ENCODE measurements around the gene ALAS1. TPM values are rescaled to one million over a fixed set of nuclear protein-coding genes. Genes with fewer than 3 reads are reported as not detected.

The ALAS1 gene
- total and polyA plus RNA-seq, 9 of the 15 experiments (the other 6 are each of a cell fraction or from before 2014, with no cell fraction given), result 21.4 to 49.5 (median 34.4) TPM

DNA sequence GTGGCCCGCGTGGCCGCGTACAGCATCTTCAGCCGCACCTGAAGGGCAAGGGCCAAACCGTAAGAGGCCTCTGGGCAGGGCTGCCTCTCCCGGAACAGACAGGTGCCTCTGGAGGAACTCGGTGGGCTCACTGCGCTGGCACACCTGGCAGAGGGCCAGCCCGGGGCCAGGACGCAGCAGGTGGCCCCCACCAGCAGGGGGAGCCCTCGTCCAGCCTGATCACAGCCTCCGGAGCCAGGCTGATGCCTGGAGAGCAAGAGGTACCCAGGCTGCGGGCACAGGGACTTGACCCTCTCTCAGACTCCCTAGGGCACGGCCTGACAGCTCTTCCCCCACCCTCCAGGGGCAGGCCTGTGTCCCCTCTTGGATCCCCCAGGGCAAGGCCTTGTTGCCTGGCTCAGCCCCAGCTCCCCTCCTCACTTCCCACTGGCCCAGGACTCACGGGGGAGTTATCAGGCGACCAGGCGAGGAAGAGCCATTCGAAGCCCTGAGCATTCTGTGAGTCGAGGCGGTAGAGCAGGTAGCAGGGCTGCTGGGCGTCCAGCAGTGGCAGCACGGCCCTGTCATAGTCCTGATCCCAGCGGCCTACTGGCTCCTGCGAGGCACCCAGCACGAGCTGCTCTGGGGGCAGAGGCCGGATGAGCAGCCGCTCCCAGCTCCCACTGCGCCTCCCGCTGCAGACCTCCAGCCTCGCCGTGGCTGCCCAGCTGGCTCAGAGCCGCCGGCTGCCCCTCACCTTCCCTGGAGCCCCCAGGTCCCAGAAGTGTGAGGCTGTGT is 33.7 kb downstream of the ALAS1 start:
- no peaks in the 10 kb centered on the region for H3K9me3 ChIP-seq (replicated peaks; ENCODE audit: control insufficient read depth, insufficient read depth, low read depth, low read length)
- ChIA-PET CTCF (ENCODE audit: low intra/inter-chr PET ratio) (interaction anchor here (0.8 to 3.2 kb wide), 5 partner anchors 46 to 154 kb away, joined by 3 to 18 read pairs (median 4); partner anchors contain the start of gene WDR82), POLR2A (interaction anchor here (0.8 to 1.1 kb wide), 5 partner anchors 9 to 153 kb away, joined by 3 to 8 read pairs (median 6); partner anchors contain the start of gene POC1A)
- H3K27ac ChIP-seq (ENCODE audit: extremely low read depth, low read depth, low read length), result no peak overlapping the region
- peaks cover 11% of the 10 kb centered on the region; the same call in 2 of the 3 replicates for H3K79me2 ChIP-seq (ENCODE audit: control insufficient read depth, insufficient read depth, low read length)
- 58% methylated on average over 26 of the region's 34 CpGs for WGBS (ENCODE audit: insufficient coverage, low coverage, missing lambda C conversion rate)
- no peaks in the 10 kb centered on the region; the same call in 1 of the 2 replicates for H4K20me1 ChIP-seq (replicated peaks; ENCODE audit: control insufficient read depth, insufficient read depth, low read length)
- H3K36me3 ChIP-seq (ENCODE audit: control insufficient read depth, insufficient read depth, low read length), result peaks cover 34% of the 10 kb centered on the region; the same call in 2 of the 3 replicates
- FAIRE-seq (peak; percentile 6), DNase-seq (ENCODE audit: extremely low read depth in 1 of 4, low spot score in 3 of 4) (peak; percentile 64 to 72 (median 72)), ATAC-seq (peak; percentile 82)
- BruUV-seq (replicated peaks), result no TSS peak
- peak overlapping the region in 1 of 2 experiments; percentile 55; a peak in 1 of 4 replicates for H3K9ac ChIP-seq (ENCODE audit: insufficient read depth in 1 of 2, low read depth in 2 of 2, low read length in 2 of 2)
- H3K27me3 ChIP-seq (ENCODE audit: control insufficient read depth in 2 of 2, insufficient read depth in 2 of 2, low read length in 2 of 2), result no peaks in the 10 kb centered on the region
- in situ Hi-C loops (cut with MboI) (no loop called here), intact Hi-C loops (cut with micrococcal nuclease) (loop anchor here (5.0 kb wide), 1 partner anchor 106 kb away; no protein-coding TSS in a partner anchor)
- H3K4me1 ChIP-seq (replicated peaks in 1 of 2; ENCODE audit: control insufficient read depth in 2 of 2, insufficient read depth in 2 of 2, low read length in 2 of 2), result peaks cover 1 to 45% of the 10 kb centered on the region in 2 experiments; a peak in 4 of 5 replicates
- no peak overlapping the region for H2AFZ ChIP-seq (ENCODE audit: low read depth, low read length)
- H3K9me1 ChIP-seq (ENCODE audit: control insufficient read depth, insufficient read depth, low read length), result no peaks in the 10 kb centered on the region
- no peak overlapping the region for H3K4me2 ChIP-seq (ENCODE audit: insufficient read depth, low read length)
- no peak overlapping the region for H3K4me3 ChIP-seq
- TF ChIP-seq HNRNPUL1 (IDR thresholded peaks at IDR 0.05; ENCODE audit: low read length) (no peak), SMAD2 (IDR thresholded peaks at IDR 0.05; ENCODE audit: low read depth, low read length) (no peak), BHLHE40 (IDR thresholded peaks at IDR 0.05; ENCODE audit: low read length) (no peak), HNRNPLL (IDR thresholded peaks at IDR 0.05; ENCODE audit: low read depth, low read length, poor library complexity, severe bottlenecking) (no peak), HNRNPK (IDR thresholded peaks at IDR 0.05; ENCODE audit: low read depth, low read length, poor library complexity, severe bottlenecking) (no peak), SMARCA5 (IDR thresholded peaks at IDR 0.05) (no peak), ZKSCAN1 (IDR thresholded peaks at IDR 0.05; ENCODE audit: low read depth, low read length) (no peak), NFATC3 (IDR thresholded peaks at IDR 0.05) (no peak), PURB (CRISPR knock-in tag; IDR thresholded peaks at IDR 0.05; ENCODE audit: low read depth) (no peak), RBM39 (optimal IDR thresholded peaks at IDR 0.05; ENCODE audit: low read depth, low read length) (no peak), LEF1 (IDR thresholded peaks at IDR 0.05) (no peak), MYNN (IDR thresholded peaks at IDR 0.05) (0 out of 2 replicates have a peak, but pooled peaks have one; percentile 30), MYNN (CRISPR knock-in tag; IDR thresholded peaks at IDR 0.05) (no peak), KLF1 (tag; IDR thresholded peaks at IDR 0.05) (no peak), ZNF347 (CRISPR knock-in tag; IDR thresholded peaks at IDR 0.05; ENCODE audit: low read depth) (no peak)
- TF ChIP-seq, protein P1, sequence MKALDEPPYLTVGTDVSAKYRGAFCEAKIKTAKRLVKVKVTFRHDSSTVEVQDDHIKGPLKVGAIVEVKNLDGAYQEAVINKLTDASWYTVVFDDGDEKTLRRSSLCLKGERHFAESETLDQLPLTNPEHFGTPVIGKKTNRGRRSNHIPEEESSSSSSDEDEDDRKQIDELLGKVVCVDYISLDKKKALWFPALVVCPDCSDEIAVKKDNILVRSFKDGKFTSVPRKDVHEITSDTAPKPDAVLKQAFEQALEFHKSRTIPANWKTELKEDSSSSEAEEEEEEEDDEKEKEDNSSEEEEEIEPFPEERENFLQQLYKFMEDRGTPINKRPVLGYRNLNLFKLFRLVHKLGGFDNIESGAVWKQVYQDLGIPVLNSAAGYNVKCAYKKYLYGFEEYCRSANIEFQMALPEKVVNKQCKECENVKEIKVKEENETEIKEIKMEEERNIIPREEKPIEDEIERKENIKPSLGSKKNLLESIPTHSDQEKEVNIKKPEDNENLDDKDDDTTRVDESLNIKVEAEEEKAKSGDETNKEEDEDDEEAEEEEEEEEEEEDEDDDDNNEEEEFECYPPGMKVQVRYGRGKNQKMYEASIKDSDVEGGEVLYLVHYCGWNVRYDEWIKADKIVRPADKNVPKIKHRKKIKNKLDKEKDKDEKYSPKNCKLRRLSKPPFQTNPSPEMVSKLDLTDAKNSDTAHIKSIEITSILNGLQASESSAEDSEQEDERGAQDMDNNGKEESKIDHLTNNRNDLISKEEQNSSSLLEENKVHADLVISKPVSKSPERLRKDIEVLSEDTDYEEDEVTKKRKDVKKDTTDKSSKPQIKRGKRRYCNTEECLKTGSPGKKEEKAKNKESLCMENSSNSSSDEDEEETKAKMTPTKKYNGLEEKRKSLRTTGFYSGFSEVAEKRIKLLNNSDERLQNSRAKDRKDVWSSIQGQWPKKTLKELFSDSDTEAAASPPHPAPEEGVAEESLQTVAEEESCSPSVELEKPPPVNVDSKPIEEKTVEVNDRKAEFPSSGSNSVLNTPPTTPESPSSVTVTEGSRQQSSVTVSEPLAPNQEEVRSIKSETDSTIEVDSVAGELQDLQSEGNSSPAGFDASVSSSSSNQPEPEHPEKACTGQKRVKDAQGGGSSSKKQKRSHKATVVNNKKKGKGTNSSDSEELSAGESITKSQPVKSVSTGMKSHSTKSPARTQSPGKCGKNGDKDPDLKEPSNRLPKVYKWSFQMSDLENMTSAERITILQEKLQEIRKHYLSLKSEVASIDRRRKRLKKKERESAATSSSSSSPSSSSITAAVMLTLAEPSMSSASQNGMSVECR (CRISPR knock-in tag; IDR thresholded peaks at IDR 0.05), result no peak
- TF ChIP-seq, protein P2, sequence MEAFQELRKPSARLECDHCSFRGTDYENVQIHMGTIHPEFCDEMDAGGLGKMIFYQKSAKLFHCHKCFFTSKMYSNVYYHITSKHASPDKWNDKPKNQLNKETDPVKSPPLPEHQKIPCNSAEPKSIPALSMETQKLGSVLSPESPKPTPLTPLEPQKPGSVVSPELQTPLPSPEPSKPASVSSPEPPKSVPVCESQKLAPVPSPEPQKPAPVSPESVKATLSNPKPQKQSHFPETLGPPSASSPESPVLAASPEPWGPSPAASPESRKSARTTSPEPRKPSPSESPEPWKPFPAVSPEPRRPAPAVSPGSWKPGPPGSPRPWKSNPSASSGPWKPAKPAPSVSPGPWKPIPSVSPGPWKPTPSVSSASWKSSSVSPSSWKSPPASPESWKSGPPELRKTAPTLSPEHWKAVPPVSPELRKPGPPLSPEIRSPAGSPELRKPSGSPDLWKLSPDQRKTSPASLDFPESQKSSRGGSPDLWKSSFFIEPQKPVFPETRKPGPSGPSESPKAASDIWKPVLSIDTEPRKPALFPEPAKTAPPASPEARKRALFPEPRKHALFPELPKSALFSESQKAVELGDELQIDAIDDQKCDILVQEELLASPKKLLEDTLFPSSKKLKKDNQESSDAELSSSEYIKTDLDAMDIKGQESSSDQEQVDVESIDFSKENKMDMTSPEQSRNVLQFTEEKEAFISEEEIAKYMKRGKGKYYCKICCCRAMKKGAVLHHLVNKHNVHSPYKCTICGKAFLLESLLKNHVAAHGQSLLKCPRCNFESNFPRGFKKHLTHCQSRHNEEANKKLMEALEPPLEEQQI (IDR thresholded peaks at IDR 0.05), result no peak

Data from K562 (cell line).